HL-60 (cell line): ENCODE results near the gene SNX20.
A peak's percentile ranks its signal among the peaks of the same experiment; 100 is the strongest.

ENCODE experiments used
- DNase-seq, 2 experiments: peaks; one replicate each; pipeline ENCODE4 v3.0.0-alpha.2; 2010 to 2020; ENCODE audit warnings: low read depth in 1 of 2, low spot score in 1 of 2
- H3K27ac ChIP-seq: fragments of 250-450 bp; sonication (Bioruptor Pico); replicated peaks from 2 replicates; pipeline ENCODE4 v1.5.1; 2020; ENCODE audit warnings: mild to moderate bottlenecking, moderate library complexity
- H3K27me3 ChIP-seq: fragments of 250-450 bp; sonication (Bioruptor Pico); 2 replicates; pipeline ENCODE4 v1.5.1; 2021; ENCODE audit warnings: mild to moderate bottlenecking, moderate library complexity; ENCODE audit not compliant: insufficient read depth, poor library complexity, severe bottlenecking
- H3K4me3 ChIP-seq: replicated peaks from 2 replicates; pipeline ENCODE4 v1.5.1; 2011; ENCODE audit warnings: mild to moderate bottlenecking, control low read depth, low read length; ENCODE audit not compliant: insufficient read depth
- GABPA ChIP-seq: IDR thresholded peaks from 2 replicates; pipeline ENCODE4 v1.6.1; 2012; ENCODE audit warnings: low read depth
- POLR2AphosphoS5 ChIP-seq: IDR thresholded peaks from 2 replicates; pipeline ENCODE4 v1.6.1; 2012; ENCODE audit warnings: low read depth
- SPI1 ChIP-seq: IDR thresholded peaks from 2 replicates; pipeline ENCODE4 v1.6.1; 2012; ENCODE audit warnings: low read depth, mild to moderate bottlenecking, borderline replicate concordance
- TF ChIP-seq, protein P1 (sequence below): IDR thresholded peaks from 2 replicates; pipeline ENCODE4 v1.6.1; 2012; ENCODE audit warnings: low read depth; ENCODE audit not compliant: insufficient replicate concordance
- TF ChIP-seq, protein P2 (sequence below): IDR thresholded peaks from one replicate; pipeline ENCODE4 v1.5.1; 2011; ENCODE audit warnings: low read length, control low read depth, inconsistent platforms; ENCODE audit not compliant: insufficient read depth

SNX20 gene

DNA sequence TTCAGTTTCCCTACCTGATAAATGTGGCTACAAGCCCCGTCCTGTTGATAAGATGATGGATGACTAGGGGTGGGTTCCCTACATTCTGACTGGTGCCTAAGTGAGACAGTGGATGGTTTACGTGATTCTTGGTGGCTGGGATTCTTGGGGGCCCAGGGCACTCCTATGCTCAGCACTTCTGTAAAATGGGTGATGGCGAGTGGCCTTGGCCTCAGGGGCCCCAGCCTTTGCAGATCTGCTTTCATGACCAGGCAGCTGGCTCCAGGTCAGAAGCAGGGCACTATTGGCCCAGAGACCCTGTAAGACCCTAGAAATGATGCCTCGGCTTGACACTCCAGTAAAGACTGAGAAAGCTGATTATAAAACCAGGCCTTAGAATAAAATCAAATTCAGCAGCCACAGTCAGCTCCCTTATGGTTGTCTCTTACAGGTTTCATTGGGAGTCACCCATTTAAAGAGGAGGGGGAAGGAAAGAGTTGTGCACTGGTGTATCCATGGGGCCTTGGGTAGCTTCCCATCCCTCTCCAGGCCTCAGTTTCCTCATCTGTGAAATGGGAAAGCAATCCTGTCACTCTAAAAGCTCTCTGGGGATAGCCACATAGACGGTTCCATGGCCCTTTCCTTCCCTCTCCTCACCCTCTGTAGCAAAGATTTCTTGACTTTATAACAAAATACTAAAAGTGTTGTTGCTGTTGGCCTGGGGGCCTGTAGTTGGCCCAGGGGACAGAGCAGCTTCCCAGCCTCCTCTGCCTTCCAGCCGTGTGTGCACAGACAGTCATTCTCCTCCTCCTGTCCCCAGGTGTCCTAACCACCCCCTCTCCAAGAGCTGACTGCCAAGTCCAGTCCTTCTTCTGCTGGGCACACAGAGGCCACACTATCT lies 1.2 kb downstream of the SNX20 start:
- Histone ChIP-seq H3K27ac (peak overlapping the region; percentile 85), H3K27me3 (no peaks in the 10 kb centered on the region), H3K4me3 (peak overlapping the region; percentile 66)
- TF ChIP-seq, protein P1, sequence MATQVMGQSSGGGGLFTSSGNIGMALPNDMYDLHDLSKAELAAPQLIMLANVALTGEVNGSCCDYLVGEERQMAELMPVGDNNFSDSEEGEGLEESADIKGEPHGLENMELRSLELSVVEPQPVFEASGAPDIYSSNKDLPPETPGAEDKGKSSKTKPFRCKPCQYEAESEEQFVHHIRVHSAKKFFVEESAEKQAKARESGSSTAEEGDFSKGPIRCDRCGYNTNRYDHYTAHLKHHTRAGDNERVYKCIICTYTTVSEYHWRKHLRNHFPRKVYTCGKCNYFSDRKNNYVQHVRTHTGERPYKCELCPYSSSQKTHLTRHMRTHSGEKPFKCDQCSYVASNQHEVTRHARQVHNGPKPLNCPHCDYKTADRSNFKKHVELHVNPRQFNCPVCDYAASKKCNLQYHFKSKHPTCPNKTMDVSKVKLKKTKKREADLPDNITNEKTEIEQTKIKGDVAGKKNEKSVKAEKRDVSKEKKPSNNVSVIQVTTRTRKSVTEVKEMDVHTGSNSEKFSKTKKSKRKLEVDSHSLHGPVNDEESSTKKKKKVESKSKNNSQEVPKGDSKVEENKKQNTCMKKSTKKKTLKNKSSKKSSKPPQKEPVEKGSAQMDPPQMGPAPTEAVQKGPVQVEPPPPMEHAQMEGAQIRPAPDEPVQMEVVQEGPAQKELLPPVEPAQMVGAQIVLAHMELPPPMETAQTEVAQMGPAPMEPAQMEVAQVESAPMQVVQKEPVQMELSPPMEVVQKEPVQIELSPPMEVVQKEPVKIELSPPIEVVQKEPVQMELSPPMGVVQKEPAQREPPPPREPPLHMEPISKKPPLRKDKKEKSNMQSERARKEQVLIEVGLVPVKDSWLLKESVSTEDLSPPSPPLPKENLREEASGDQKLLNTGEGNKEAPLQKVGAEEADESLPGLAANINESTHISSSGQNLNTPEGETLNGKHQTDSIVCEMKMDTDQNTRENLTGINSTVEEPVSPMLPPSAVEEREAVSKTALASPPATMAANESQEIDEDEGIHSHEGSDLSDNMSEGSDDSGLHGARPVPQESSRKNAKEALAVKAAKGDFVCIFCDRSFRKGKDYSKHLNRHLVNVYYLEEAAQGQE = no peak
- TF ChIP-seq GABPA (no peak), SPI1 (no peak), POLR2AphosphoS5 (no peak)
- TF ChIP-seq, protein P2, sequence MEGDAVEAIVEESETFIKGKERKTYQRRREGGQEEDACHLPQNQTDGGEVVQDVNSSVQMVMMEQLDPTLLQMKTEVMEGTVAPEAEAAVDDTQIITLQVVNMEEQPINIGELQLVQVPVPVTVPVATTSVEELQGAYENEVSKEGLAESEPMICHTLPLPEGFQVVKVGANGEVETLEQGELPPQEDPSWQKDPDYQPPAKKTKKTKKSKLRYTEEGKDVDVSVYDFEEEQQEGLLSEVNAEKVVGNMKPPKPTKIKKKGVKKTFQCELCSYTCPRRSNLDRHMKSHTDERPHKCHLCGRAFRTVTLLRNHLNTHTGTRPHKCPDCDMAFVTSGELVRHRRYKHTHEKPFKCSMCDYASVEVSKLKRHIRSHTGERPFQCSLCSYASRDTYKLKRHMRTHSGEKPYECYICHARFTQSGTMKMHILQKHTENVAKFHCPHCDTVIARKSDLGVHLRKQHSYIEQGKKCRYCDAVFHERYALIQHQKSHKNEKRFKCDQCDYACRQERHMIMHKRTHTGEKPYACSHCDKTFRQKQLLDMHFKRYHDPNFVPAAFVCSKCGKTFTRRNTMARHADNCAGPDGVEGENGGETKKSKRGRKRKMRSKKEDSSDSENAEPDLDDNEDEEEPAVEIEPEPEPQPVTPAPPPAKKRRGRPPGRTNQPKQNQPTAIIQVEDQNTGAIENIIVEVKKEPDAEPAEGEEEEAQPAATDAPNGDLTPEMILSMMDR = no peak
- DNase-seq = no peak

DNA sequence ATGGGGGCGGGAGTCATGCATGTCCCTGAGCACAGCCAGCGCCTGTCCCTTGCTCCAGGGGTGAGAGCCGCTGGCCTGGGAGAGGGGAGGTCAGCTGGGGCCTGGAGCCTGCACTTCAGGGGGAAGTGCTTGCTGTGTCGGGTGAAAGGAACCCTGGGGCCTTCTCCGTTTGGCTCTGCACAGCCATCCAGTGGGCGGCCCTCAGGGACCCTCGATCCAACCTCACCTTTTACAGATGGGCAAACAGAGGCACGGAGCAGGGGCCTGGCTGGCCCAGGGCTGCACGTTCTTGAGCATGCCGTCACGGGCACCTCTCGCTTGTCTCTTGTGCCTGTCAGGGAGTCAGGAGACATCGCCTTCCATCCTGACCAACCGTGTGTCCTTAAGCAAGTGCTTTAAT lies 1.8 kb downstream of the SNX20 start:
- TF ChIP-seq SPI1 = no peak
- no peak for TF ChIP-seq GABPA
- no peak for TF ChIP-seq POLR2AphosphoS5
- TF ChIP-seq, protein P2 = no peak
- TF ChIP-seq, protein P1 = no peak
- no peak for DNase-seq
- H3K27ac ChIP-seq = no peak overlapping the region; the same call in 1 of the 2 replicates
- H3K27me3 ChIP-seq = no peaks in the 10 kb centered on the region
- no peak overlapping the region for H3K4me3 ChIP-seq

DNA sequence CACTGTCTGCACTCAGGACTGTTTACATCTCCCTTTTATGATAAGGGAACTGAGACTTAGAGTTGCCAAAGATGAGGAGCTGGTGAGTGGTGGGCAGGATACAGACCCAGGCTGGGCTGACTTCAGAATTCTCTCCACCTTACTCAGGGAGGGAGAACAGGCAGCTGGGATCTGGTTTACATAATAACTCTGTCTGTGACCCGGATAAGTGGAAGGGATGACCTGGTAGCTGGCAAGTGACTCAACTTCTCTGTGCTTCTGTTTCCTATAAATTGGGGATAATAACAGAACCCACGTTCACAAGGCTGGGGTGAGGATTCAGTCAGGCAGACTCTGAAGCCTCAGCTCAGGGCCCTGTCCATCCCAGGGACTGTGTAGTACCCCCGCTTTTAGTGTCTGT lies 2.6 kb downstream of the SNX20 start:
- no peak for DNase-seq
- no peak for TF ChIP-seq GABPA
- H3K27ac ChIP-seq = no peak overlapping the region; the same call in 1 of the 2 replicates

DNA sequence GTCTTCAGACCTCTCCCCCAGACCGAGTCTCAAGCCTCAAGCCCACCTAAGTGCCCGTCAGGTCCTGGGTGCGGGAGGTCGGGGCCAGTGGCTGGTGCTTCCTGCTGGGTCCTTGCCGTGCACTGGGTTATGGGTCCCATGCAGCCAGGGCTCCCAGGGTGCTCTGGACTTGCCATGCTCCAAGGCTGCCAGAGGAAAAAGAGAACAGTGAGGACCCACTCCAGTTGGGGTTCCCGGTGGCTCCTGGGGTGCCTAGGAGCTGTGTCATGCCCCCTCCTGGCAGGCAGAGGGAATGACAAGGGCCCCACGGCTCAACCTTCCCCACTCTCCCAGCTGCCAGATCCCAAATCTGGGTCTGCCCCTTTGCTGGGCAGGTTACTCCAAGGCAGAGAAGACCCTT lies 3.8 kb downstream of the SNX20 start:
- H3K27ac ChIP-seq = no peak overlapping the region
- DNase-seq = no peak
- H3K4me3 ChIP-seq = no peak overlapping the region
- TF ChIP-seq POLR2AphosphoS5 = no peak
- TF ChIP-seq SPI1 = no peak
- TF ChIP-seq, protein P2 = no peak
- TF ChIP-seq, protein P1 = no peak
- no peak for TF ChIP-seq GABPA
- no peaks in the 10 kb centered on the region for H3K27me3 ChIP-seq

More for the DNA sequence above, 2.6 kb downstream of the SNX20 start:
- no peak overlapping the region for H3K4me3 ChIP-seq
- no peaks in the 10 kb centered on the region for H3K27me3 ChIP-seq
